HT1080 (cell line): ENCODE measurements around the gene FEZ2. TPM values are rescaled to one million over a fixed set of nuclear protein-coding genes. Genes with fewer than 3 reads are reported as not detected.

Experiments
- DNase-seq: peaks from one replicate; pipeline ENCODE4 v3.0.0-alpha.2; 2015; ENCODE audit warnings: low read depth
- total RNA-seq: library from RNA; depleted of rRNA; stranded (reverse); fragments of >200 nt; shearing (Covaris generic); gene quantifications from 2 replicates; pipeline ENCODE4 v1.2.3, GENCODE V29; 2014

The FEZ2 gene
- total RNA-seq, 1 experiment from 2014 or later = 39.3 TPM

DNA sequence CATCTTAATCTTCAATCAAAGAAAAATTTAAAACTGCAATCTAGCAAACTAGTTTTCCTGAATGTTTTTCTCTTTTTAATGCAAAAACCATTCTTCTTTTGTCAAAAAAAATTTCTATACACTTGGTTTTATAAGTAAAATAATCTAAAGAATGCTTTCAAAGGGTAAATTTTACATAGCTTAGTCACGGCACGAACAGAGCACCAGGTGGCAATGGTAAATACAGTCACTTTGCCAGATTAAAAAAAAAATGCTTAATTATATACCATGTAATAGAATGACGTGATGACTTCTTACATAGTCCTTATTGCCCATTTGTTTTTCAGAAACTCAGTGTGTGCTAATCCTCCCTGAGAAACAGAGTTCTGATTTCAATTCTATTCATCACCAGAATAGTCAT is 10.4 kb downstream of the FEZ2 start:
- DNase-seq = no peak

DNA sequence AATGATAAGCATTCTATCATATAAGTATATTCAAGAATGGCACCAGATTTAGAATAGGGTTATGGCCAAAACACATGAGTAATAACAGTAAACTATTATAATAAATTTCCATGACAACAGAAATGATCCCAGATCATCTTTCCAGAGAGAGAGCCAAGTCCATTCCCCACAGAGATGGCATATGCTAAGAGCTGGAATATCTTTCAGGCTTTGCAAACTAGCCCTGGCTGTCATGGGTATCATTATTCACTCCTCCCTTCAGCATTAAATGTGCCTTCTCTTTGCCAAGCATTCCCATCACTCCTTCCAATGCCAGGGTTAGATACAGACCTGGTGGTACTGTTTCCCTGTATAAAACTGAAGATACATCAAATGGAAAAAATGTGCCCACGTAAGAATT is 10.9 kb downstream of the FEZ2 start:
- no peak for DNase-seq

GRCh38 chr2:36586672-36587071 is 11.3 kb downstream of the FEZ2 start:
- DNase-seq = no peak

DNA sequence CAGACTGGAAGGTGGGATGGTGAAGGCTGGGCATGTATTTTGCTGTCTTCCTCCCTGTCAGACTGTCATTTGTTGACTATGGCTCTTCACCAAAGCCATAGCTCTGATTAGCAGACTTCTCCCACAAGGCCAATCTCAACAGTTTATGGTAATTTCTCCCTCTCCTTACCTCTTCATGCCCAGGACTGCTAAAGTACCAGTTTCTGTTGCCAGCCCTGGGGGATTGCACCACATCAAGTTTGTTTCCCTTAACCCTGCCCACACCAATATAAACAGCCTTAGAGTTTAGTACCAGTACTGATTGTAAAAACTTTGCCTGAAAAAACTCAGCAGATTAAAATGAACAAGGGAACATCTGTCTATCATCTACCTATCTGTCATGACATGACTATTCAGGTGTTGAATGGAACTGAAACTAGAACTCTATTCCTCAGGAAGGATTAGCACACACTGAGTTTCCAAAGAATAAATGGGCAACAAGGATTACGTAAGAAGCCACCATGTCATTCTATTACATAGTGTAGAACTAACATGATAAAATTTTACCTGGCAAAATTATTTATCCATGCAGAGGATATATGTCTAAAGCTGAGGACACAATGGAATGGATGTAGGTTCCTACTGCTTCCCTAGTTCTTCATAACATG is 13.7 kb downstream of the FEZ2 start:
- no peak for DNase-seq

- DNase-seq = no peak
Measured at GRCh38 chr2:36582951-36583350, 15.0 kb downstream of the FEZ2 start.

- DNase-seq = no peak
Measured at GRCh38 chr2:36582538-36582937, 15.4 kb downstream of the FEZ2 start.

GRCh38 chr2:36579297-36579664 is 18.7 kb downstream of the FEZ2 start:
- no peak for DNase-seq

- DNase-seq = no peak
Measured at GRCh38 chr2:36578343-36579296, 19.3 kb downstream of the FEZ2 start.

- no peak for DNase-seq
Measured at GRCh38 chr2:36577884-36578283, 20.1 kb downstream of the FEZ2 start.

DNA sequence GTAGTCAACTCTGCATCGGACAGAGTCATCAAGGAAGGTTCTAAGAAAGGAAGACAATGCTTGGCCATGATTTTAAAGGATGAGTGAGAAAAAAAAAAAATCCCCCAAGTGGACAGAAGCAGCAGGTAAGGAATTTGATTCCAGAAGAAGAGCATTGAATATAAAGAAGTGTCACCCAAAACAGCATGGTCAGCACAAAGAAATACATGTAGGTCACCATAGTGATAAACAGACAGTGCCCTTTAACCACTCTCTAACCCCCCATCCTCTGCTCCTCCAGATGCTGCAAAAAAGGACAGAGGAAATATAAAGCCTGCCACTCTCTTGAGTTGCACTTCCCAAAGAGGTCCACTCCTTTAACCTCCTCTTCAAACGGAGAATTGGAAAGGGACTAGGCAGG is 23.4 kb downstream of the FEZ2 start:
- no peak for DNase-seq

- no peak for DNase-seq
Measured at GRCh38 chr2:36573165-36573564, 24.8 kb downstream of the FEZ2 start.

GRCh38 chr2:36572719-36573059 is 25.3 kb downstream of the FEZ2 start:
- DNase-seq = no peak

- DNase-seq = no peak
Measured at GRCh38 chr2:36572054-36572718, 25.8 kb downstream of the FEZ2 start.

DNA sequence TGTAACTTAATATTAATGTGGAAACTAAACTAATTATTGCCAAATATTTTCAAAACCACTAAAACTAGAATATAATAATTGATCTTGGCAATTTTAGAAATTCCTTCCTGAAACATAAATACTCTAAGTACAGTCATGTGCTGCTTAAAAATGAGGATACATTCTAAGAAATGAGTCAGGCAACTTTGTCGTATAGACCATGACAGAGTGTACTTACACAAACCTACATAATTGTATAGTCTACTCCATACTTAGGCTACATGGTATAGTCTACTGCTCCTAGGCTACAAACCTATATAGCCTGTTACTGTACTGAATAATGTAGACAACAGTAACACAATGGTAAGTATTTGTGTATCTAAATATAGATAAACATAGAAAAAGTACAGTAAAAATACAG is 27.6 kb downstream of the FEZ2 start:
- no peak for DNase-seq

DNA sequence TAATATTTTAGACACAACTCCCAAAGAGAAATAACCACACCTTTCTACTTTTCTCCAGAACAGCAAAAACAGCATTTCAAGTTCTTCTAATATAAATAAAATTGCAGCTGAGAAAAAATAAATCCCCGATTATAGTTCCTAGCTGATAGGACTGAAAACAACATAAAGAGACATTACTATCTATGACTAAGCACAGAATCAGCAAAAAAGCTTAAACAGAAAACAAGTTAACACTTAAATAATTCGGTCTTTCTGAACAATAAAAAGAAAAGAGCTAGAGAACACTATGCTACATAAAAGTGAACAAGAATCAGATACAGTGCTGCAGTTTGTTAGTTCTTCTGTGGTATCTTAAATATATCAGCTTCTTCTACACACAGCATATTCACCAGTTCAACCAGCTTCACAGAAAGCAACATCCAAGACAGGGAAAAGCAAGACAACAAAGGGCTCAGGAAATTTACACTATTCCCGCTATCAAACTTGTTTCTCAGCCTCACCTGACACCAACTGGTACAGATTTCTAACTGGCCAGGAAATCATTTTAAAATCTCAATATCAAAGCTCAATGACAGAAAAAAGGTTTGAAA is 28.6 kb downstream of the FEZ2 start:
- DNase-seq = peak; percentile 43

DNA sequence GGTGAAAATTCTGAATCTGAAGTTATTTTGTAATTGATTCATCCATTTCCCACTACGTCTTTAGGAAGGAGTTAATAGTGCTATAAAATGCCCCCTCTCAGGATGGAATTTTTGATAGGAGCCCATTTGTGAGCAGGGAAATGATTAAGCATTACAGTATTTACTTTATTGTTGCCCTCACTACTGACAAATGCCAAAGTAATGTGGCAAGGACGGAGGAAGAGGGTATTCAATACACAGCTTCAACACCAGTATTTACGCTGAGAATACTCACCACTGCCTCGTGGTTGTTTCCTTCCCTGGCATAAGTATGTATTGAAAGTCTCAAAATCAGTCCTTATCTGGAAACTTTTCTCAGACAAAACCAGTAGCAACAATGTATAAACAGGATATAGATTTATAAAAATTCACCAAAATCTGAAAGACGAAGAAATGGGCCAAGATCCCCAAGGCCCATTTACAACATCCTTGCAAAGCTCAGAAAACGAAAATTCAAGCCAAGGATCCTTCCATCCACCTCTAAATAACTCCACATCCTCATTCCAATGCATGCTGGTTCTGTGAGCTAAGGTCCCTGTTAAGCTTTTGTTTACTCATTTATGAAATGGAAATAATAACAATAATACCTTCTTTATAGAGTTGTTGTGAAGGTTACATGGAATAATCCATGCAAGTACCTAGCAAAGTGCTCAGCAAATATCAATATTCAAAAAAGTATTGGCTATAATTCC is 29.3 kb downstream of the FEZ2 start:
- peak; percentile 92 for DNase-seq

GRCh38 chr2:36567711-36568408 is 30.1 kb downstream of the FEZ2 start:
- DNase-seq = peak; percentile 52

GRCh38 chr2:36566887-36567286 is 31.1 kb downstream of the FEZ2 start:
- no peak for DNase-seq

DNA sequence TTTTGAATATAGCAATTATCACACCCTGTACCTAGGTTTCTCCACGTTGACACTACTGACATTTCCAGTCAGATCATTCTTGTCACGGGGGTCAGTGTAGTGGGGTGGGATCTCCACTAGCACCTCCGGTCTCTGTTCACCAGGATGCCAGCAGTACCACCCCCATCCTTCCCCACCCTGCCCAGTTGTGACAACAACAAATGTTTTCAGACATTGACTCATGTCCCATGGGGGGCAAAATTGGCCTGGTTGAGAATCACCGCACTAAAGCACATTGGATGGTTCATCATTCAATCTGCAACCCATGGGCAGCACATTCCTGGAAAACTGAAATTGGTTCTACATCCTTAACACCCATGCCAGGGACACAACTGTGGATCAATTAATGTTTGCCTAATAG is 32.3 kb downstream of the FEZ2 start:
- no peak for DNase-seq

- DNase-seq = no peak
Measured at GRCh38 chr2:36564377-36564930, 33.5 kb downstream of the FEZ2 start.
